ENCODE data around the gene PLD3. TPM values are rescaled to one million over a fixed set of nuclear protein-coding genes. Genes with fewer than 3 reads are reported as not detected.

PLD3 gene
- 100 to 1,000 TPM; 187 to 224 (median 209) TPM for polyA plus RNA-seq (ENCODE audit: insufficient read length in 3 of 3)

GRCh38 chr19:40348125-40348913, at the start of gene PLD3, which contains the start of gene C19orf47:
Gene PLD3, plus strand, starts transcription at chr19:40348695. Its CDS starts 17,789 bp downstream, at chr19:40366484.
Gene C19orf47, minus strand, starts transcription at chr19:40348397. Its CDS starts 6,540 bp downstream, at chr19:40341857.
- DNase-seq (ENCODE audit: low read depth in 3 of 3, low spot score in 2 of 3): peak; percentile 88 to 96 (median 95)

- DNase-seq (ENCODE audit: low read depth in 3 of 3, low spot score in 2 of 3): no peak
Observed at GRCh38 chr19:40300668-40301067, 47.8 kb upstream of the PLD3 start.

- no peak for DNase-seq (ENCODE audit: low read depth in 3 of 3, low spot score in 2 of 3)
Observed at GRCh38 chr19:40302224-40303011, 46.1 kb upstream of the PLD3 start.

- no peak for DNase-seq (ENCODE audit: low read depth in 3 of 3, low spot score in 2 of 3)
Observed at GRCh38 chr19:40303765-40304164, 44.7 kb upstream of the PLD3 start.

- no peak for DNase-seq (ENCODE audit: low read depth in 3 of 3, low spot score in 2 of 3)
Observed at GRCh38 chr19:40304306-40304705, 44.2 kb upstream of the PLD3 start.

GRCh38 chr19:40305403-40305802, 43.1 kb upstream of the PLD3 start:
- DNase-seq (ENCODE audit: low read depth in 3 of 3, low spot score in 2 of 3): peak in 2 of 3 donors; percentile 65 to 69

- no peak for DNase-seq (ENCODE audit: low read depth in 3 of 3, low spot score in 2 of 3)
Observed at GRCh38 chr19:40309666-40310065, 38.8 kb upstream of the PLD3 start.

GRCh38 chr19:40312533-40312932, 36.0 kb upstream of the PLD3 start:
- no peak for DNase-seq (ENCODE audit: low read depth in 3 of 3, low spot score in 2 of 3)

- no peak for DNase-seq (ENCODE audit: low read depth in 3 of 3, low spot score in 2 of 3)
Observed at GRCh38 chr19:40313229-40313983, 35.1 kb upstream of the PLD3 start.

GRCh38 chr19:40314656-40315055, 33.8 kb upstream of the PLD3 start:
- DNase-seq (ENCODE audit: low read depth in 3 of 3, low spot score in 2 of 3): no peak

- no peak for DNase-seq (ENCODE audit: low read depth in 3 of 3, low spot score in 2 of 3)
Observed at GRCh38 chr19:40315812-40316470, 32.6 kb upstream of the PLD3 start.

- no peak for DNase-seq (ENCODE audit: low read depth in 3 of 3, low spot score in 2 of 3)
Observed at GRCh38 chr19:40317338-40317737, 31.2 kb upstream of the PLD3 start.

GRCh38 chr19:40320558-40320935, 27.9 kb upstream of the PLD3 start:
- no peak for DNase-seq (ENCODE audit: low read depth in 3 of 3, low spot score in 2 of 3)

- no peak for DNase-seq (ENCODE audit: low read depth in 3 of 3, low spot score in 2 of 3)
Observed at GRCh38 chr19:40321076-40321475, 27.4 kb upstream of the PLD3 start.

- no peak for DNase-seq (ENCODE audit: low read depth in 3 of 3, low spot score in 2 of 3)
Observed at GRCh38 chr19:40321566-40322270, 26.8 kb upstream of the PLD3 start.

GRCh38 chr19:40322271-40322610, 26.3 kb upstream of the PLD3 start:
- DNase-seq (ENCODE audit: low read depth in 3 of 3, low spot score in 2 of 3): no peak

- no peak for DNase-seq (ENCODE audit: low read depth in 3 of 3, low spot score in 2 of 3)
Observed at GRCh38 chr19:40322951-40323615, 25.4 kb upstream of the PLD3 start.

GRCh38 chr19:40323705-40324104, 24.8 kb upstream of the PLD3 start:
- no peak for DNase-seq (ENCODE audit: low read depth in 3 of 3, low spot score in 2 of 3)

GRCh38 chr19:40326201-40326600, 22.3 kb upstream of the PLD3 start:
- no peak for DNase-seq (ENCODE audit: low read depth in 3 of 3, low spot score in 2 of 3)

Data from right renal cortex interstitium (tissue), 3 donors.